LNCaP clone FGC (cell line): ENCODE data around the gene PPME1.

Experiments
- DNase-seq: peaks from one replicate; pipeline ENCODE4 v3.0.0-alpha.2; 2011; ENCODE audit warnings: low read depth
- H3K4me3 ChIP-seq: 2 replicates; pipeline ENCODE4 v1.5.1; 2011; ENCODE audit warnings: mild to moderate bottlenecking, low read depth, low read length, control low read depth
- CTCF ChIP-seq: IDR thresholded peaks from 2 replicates; pipeline ENCODE4 v1.5.1; 2012; ENCODE audit warnings: mild to moderate bottlenecking; ENCODE audit not compliant: control insufficient read depth, insufficient read depth; ENCODE audit errors: extremely low read depth

PPME1 gene

DNA sequence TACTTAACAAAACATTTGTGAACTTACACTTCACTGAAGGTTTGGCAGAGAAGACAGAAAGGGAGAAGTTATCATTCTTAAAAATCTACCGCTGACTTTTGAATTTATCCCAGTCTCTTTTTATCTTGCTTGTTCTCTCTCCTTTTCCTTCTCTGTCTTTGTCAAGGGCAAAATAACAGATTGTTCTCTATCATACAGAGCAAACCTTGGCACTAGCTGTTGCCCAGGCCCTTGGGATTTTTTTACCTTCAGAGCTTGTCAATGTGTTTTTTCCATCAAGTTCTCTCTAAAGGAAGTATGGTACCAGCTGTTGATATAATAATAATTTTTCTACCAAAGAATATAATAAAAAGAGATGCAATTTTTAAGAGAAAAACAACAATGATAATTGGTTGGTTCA lies 67.2 kb downstream of the PPME1 start:
- H3K4me3 ChIP-seq = no peak overlapping the region
- no peak for TF ChIP-seq CTCF
- DNase-seq = no peak

DNA sequence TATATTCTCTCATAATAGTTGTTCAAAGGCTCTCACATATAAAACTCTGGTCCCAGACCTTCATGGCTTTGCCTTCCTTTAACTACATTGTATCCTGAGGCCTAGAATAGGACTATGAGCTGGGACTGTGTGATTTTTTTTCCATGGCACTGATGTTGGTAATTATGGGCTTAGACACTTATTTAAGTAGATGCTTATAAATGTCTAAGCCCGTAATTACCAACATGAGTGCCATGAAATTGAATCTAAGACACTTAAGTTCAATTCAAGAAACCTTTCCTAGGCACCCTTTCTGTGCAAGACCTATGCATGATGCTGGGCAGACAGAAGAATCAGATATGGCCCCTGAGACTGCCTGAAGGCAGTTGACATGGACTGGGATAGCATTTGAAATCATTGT lies 77.4 kb downstream of the PPME1 start:
- TF ChIP-seq CTCF = no peak
- no peak overlapping the region for H3K4me3 ChIP-seq
- no peak for DNase-seq

DNA sequence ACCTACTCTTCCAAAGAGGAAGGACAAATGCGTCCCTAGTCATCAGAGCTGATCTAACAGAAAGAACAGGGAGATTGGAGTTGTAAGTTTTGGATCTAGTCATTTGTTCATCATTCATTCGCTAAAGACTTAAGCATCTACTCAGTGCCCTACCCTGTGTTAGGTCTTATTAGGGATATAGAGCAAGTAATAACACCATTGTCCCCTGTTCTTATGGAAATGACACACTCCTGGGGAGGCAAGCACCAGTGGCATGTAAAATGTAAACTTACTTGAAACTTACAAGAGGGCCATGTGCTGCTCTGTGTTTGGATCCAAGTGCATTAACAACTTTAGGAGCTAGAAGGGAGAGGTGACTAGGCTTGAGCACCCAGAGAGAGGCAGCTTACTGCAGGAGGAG lies 78.4 kb downstream of the PPME1 start:
- H3K4me3 ChIP-seq = no peak overlapping the region
- no peak for TF ChIP-seq CTCF
- DNase-seq = no peak

DNA sequence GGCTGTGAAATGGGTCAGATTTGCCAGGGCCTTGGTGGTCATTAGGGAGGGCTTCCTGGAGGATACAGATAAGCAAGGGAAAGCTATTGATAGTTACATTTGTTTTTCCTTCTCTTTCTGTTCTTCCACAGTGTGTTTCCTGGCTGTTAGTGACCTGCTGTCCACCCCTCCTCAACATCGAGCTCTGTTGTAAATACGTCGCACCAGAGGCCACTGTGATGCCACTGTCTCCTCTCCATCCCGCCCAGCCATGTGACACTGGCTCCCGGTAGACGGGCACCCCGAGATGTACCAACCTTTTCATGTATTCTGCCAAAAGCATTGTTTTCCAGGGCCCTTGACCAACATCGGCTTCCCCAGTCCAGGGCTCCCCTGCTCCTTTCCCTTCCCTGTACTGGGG lies 82.3 kb downstream of the PPME1 start:
- DNase-seq = no peak
- TF ChIP-seq CTCF = no peak
- H3K4me3 ChIP-seq = no peak overlapping the region

- DNase-seq = peak; percentile 19
- peak; percentile 91 for TF ChIP-seq CTCF
- H3K4me3 ChIP-seq = no peak overlapping the region
These were observed 84.8 kb downstream of the PPME1 start for GRCh38 chr11:74255741-74256375.

DNA sequence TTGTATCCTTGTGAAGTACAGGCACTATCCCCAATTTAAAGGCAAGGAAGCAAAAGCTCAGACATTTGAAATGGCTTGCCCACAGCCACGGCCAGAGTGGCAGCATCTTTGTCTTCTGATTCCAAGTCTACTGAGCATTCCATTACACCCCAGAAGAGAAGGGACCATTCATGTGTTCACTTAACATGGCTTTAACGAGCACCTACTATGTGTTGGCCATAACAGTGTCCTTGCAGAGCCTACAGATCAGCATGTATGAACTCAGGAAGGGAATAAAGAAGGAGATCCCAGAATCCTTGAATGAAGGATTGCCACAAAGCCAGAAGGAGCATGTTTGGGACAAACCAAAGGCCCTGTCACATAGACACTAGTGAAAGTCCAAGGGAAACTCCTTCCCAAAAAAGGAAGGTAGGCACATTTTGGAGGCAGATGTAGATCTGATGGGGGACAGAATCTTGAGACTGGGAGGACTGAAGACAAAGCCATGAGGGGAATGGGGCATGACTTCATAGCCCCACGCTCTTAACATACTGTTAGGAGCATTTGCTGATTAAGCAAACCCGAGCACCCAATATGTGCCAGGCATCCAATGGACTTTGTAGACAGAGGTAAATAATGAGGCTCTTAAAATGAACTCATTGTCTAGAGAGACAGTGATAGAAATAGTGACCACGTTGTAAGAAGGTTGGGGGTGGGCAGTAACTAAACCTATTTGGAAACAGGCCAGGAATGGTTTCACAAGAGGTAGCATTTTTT lies 85.5 kb downstream of the PPME1 start:
- H3K4me3 ChIP-seq = no peak overlapping the region
- DNase-seq = no peak
- TF ChIP-seq CTCF = no peak
